Glutamatergic neuron (in vitro differentiated cells): ENCODE measurements around the gene CNOT6. TPM values are rescaled to one million over a fixed set of nuclear protein-coding genes. Genes with fewer than 3 reads are reported as not detected.
A peak's percentile ranks its signal among the peaks of the same experiment; 100 is the strongest.

Experiments used
- DNase-seq: peaks from one replicate; pipeline ENCODE4 v3.0.0; 2022
- H3K27ac Mint-ChIP-seq: one replicate; pipeline ENCODE4 v1.8.0; 2020; ENCODE audit warnings: mild to moderate bottlenecking, mixed read lengths, inconsistent platforms; ENCODE audit not compliant: unreplicated experiment
- H3K27me3 Mint-ChIP-seq: one replicate; pipeline ENCODE4 v1.8.0; 2020; ENCODE audit warnings: mild to moderate bottlenecking, moderate library complexity, mixed read lengths, inconsistent platforms; ENCODE audit not compliant: unreplicated experiment
- H3K36me3 Mint-ChIP-seq: one replicate; pipeline ENCODE4 v1.8.0; 2020; ENCODE audit warnings: mild to moderate bottlenecking, mixed read lengths, inconsistent platforms; ENCODE audit not compliant: unreplicated experiment
- H3K4me1 Mint-ChIP-seq: one replicate; pipeline ENCODE4 v1.8.0; 2020; ENCODE audit warnings: mild to moderate bottlenecking, low read depth, mixed read lengths, inconsistent platforms; ENCODE audit not compliant: unreplicated experiment
- H3K4me3 Mint-ChIP-seq: one replicate; pipeline ENCODE4 v1.8.0; 2020; ENCODE audit warnings: mild to moderate bottlenecking, mixed read lengths, inconsistent platforms; ENCODE audit not compliant: unreplicated experiment
- H3K9me3 Mint-ChIP-seq: one replicate; pipeline ENCODE4 v1.8.0; 2020; ENCODE audit warnings: mild to moderate bottlenecking, moderate library complexity, mixed read lengths, inconsistent platforms; ENCODE audit not compliant: unreplicated experiment
- CTCF ChIP-seq: fragments of 200-600 bp; sonication (generic); IDR thresholded peaks from one replicate; pipeline ENCODE4 v1.5.0; 2021; ENCODE audit not compliant: partially characterized antibody, unreplicated experiment
- total RNA-seq: library from RNA; stranded (reverse); fragmentation: NEBNext Ultra II Directional; extraction: Animal tissue kit (Norgen Biotek cat#: 25700); gene quantifications from one replicate; pipeline ENCODE4 v1.2.1, GENCODE V29; 2021; ENCODE audit not compliant: unreplicated experiment

CNOT6 gene
- total RNA-seq, 1 donor from 2014 or later, result 62.0 TPM

GRCh38 chr5:180540050-180540694 lies 46.0 kb downstream of the CNOT6 start:
- no peaks in the 10 kb centered on the region for H3K9me3 Mint-ChIP-seq

DNA sequence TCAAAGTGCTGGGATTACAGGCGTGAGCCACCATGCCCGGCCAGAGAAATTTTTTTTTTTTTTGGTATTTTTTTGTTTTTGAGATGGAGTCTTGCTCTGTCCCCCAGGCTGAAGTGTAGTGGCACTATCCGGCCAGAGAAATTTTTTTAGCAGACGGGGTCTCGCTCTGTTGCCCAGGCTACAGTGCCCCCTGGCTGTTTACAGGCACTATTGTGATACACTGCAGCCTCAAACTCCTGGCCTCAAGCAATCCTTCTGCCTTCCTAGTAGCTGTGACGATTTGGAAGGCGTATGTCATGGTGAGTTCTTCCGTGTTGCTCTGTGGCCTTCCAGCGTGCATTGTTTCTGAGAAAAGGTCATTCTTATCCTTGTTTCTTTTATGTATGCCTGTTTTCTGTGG lies 47.5 kb downstream of the CNOT6 start:
- TF ChIP-seq CTCF, result peak; percentile 17
- peak; percentile 29 for DNase-seq
- peaks cover 3% of the 10 kb centered on the region for H3K27me3 Mint-ChIP-seq
- no peak overlapping the region for H3K27ac Mint-ChIP-seq
- no peaks in the 10 kb centered on the region for H3K9me3 Mint-ChIP-seq
- H3K36me3 Mint-ChIP-seq, result peaks cover 9% of the 10 kb centered on the region
- peaks cover 8% of the 10 kb centered on the region for H3K4me1 Mint-ChIP-seq
- H3K4me3 Mint-ChIP-seq, result no peak overlapping the region

More at GRCh38 chr5:180540050-180540694, 46.0 kb downstream of the CNOT6 start:
- peaks cover 2% of the 10 kb centered on the region for H3K27me3 Mint-ChIP-seq
- no peak overlapping the region for H3K4me3 Mint-ChIP-seq
- H3K27ac Mint-ChIP-seq, result no peak overlapping the region
- H3K36me3 Mint-ChIP-seq, result peaks cover 14% of the 10 kb centered on the region
- H3K4me1 Mint-ChIP-seq, result peaks cover 3% of the 10 kb centered on the region
- TF ChIP-seq CTCF, result no peak
- DNase-seq, result no peak

DNA sequence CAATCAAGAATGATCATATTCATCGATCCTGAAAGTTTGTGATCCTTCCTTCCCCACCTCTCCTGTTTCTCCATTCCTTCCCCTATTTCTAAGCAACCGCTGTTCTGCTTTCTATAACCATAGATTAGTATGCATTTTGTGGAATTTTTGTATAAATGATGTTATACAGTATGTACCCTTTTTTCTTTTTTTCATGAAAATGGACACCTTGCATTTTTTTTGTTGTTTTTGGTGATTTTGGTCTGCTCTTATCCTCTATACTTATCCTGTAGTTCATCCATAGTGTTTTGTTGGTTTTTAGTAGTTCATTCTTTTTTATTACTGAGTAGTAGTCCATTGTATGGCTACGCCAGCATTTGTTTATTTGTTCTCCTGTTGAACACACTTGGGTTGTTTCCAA lies 51.1 kb downstream of the CNOT6 start:
- TF ChIP-seq CTCF, result no peak
- no peak overlapping the region for H3K4me3 Mint-ChIP-seq
- DNase-seq, result no peak
- peaks cover 1% of the 10 kb centered on the region for H3K27me3 Mint-ChIP-seq
- H3K27ac Mint-ChIP-seq, result no peak overlapping the region
- peaks cover 4% of the 10 kb centered on the region for H3K36me3 Mint-ChIP-seq
- peaks cover 8% of the 10 kb centered on the region for H3K4me1 Mint-ChIP-seq
- H3K9me3 Mint-ChIP-seq, result no peaks in the 10 kb centered on the region

GRCh38 chr5:180548563-180548962 lies 54.4 kb downstream of the CNOT6 start:
- no peak for DNase-seq
- TF ChIP-seq CTCF, result no peak
- Mint-ChIP-seq H3K27ac (no peak overlapping the region), H3K9me3 (no peaks in the 10 kb centered on the region), H3K4me1 (peaks cover 6% of the 10 kb centered on the region), H3K27me3 (peaks cover 3% of the 10 kb centered on the region), H3K36me3 (no peaks in the 10 kb centered on the region), H3K4me3 (no peak overlapping the region)

- DNase-seq, result no peak
- peaks cover 1% of the 10 kb centered on the region for H3K27me3 Mint-ChIP-seq
- H3K27ac Mint-ChIP-seq, result no peak overlapping the region
- no peaks in the 10 kb centered on the region for H3K9me3 Mint-ChIP-seq
- peaks cover 4% of the 10 kb centered on the region for H3K4me1 Mint-ChIP-seq
- no peak overlapping the region for H3K4me3 Mint-ChIP-seq
- no peak for TF ChIP-seq CTCF
- no peaks in the 10 kb centered on the region for H3K36me3 Mint-ChIP-seq
Observed at GRCh38 chr5:180553530-180553929, 59.4 kb downstream of the CNOT6 start.
